Mesendoderm (in vitro differentiated cells): ENCODE measurements around the gene ACTG1.

Experiments
- DNase-seq: peaks from one replicate; pipeline ENCODE4 v3.0.0; 2013
- H2AK5ac ChIP-seq: 2 replicates; pipeline ENCODE4 v1.6.1; 2013; ENCODE audit warnings: low read length, inconsistent platforms
- H2BK120ac ChIP-seq: 2 replicates; pipeline ENCODE4 v1.6.1; 2013; ENCODE audit warnings: low read depth, mild to moderate bottlenecking, low read length, moderate library complexity, mixed read lengths
- H2BK15ac ChIP-seq: replicated peaks from 2 replicates; pipeline ENCODE4 v1.6.1; 2013; ENCODE audit warnings: low read depth, mild to moderate bottlenecking, moderate library complexity
- H2BK5ac ChIP-seq: 2 replicates; pipeline ENCODE4 v1.6.1; 2013; ENCODE audit warnings: low read length, inconsistent platforms
- H3K18ac ChIP-seq: 2 replicates; pipeline ENCODE4 v1.6.1; 2013; ENCODE audit warnings: mild to moderate bottlenecking, low read length, mixed read lengths
- H3K23ac ChIP-seq: one replicate; pipeline ENCODE4 v1.6.1; 2013; ENCODE audit warnings: low read length
- H3K27ac ChIP-seq: 2 replicates; pipeline ENCODE4 v1.5.1; 2013; ENCODE audit warnings: low read depth, mild to moderate bottlenecking, inconsistent platforms, low read length, moderate library complexity
- H3K27me3 ChIP-seq: 2 replicates; pipeline ENCODE4 v1.6.1; 2013; ENCODE audit warnings: low read length, control low read depth, mild to moderate bottlenecking, inconsistent platforms; ENCODE audit not compliant: insufficient read depth, poor library complexity
- H3K36me3 ChIP-seq: 2 replicates; pipeline ENCODE4 v1.6.1; 2013; ENCODE audit warnings: low read length, inconsistent platforms; ENCODE audit not compliant: control insufficient read depth, insufficient read depth
- H3K4ac ChIP-seq: one replicate; pipeline ENCODE4 v1.6.1; 2013; ENCODE audit warnings: low read depth, mild to moderate bottlenecking, low read length, moderate library complexity
- H3K4me1 ChIP-seq: 2 replicates; pipeline ENCODE4 v1.6.1; 2013; ENCODE audit warnings: low read depth, low read length, inconsistent platforms; ENCODE audit not compliant: control insufficient read depth
- H3K4me2 ChIP-seq: 2 replicates; pipeline ENCODE4 v1.6.1; 2013; ENCODE audit warnings: low read length
- H3K4me3 ChIP-seq: 2 replicates; pipeline ENCODE4 v1.5.1; 2013; ENCODE audit warnings: mild to moderate bottlenecking, low read length
- H3K56ac ChIP-seq: one replicate; pipeline ENCODE4 v1.6.1; 2013; ENCODE audit warnings: low read length
- H3K79me1 ChIP-seq: 2 replicates; pipeline ENCODE4 v1.6.1; 2013; ENCODE audit warnings: low read length, inconsistent platforms
- H3K79me2 ChIP-seq: 2 replicates; pipeline ENCODE4 v1.6.1; 2013; ENCODE audit warnings: mild to moderate bottlenecking, low read length; ENCODE audit not compliant: control insufficient read depth, insufficient read depth
- H3K9ac ChIP-seq: 2 replicates; pipeline ENCODE4 v1.6.1; 2013; ENCODE audit warnings: low read length, inconsistent platforms
- H4K5ac ChIP-seq: one replicate; pipeline ENCODE4 v1.6.1; 2013; ENCODE audit warnings: low read length
- H4K8ac ChIP-seq: one replicate; pipeline ENCODE4 v1.6.1; 2013; ENCODE audit warnings: low read depth, mild to moderate bottlenecking, control low read depth, low read length, moderate library complexity
- WGBS: extraction: QIAGEN DNeasy Blood & Tissue Kit; methylation state at CpG from one replicate; pipeline ENCODE4 v1.1.7; 2013; ENCODE audit warnings: low lambda C conversion rate, missing lambda C conversion rate; ENCODE audit not compliant: insufficient coverage; ENCODE audit errors: extremely low coverage; 5-methylcytosine and 5-hydroxymethylcytosine counted together

The ACTG1 gene

GRCh38 chr17:81461607-81462500 lies 50.7 kb downstream of the ACTG1 start:
- Histone ChIP-seq H3K4me1 (no peaks in the 10 kb centered on the region), H2BK15ac (no peak overlapping the region), H3K79me1 (no peaks in the 10 kb centered on the region), H2AK5ac (no peak overlapping the region), H3K36me3 (no peaks in the 10 kb centered on the region), H3K4ac (no peak overlapping the region), H3K56ac (no peak overlapping the region), H3K23ac (no peak overlapping the region), H3K27ac (no peak overlapping the region), H3K79me2 (no peaks in the 10 kb centered on the region), H4K5ac (no peak overlapping the region), H3K4me3 (no peak overlapping the region), H2BK5ac (no peak overlapping the region), H3K4me2 (no peak overlapping the region), H2BK120ac (no peak overlapping the region), H3K9ac (no peak overlapping the region), H3K27me3 (no peaks in the 10 kb centered on the region), H4K8ac (no peak overlapping the region), H3K18ac (no peak overlapping the region)
- no peak for DNase-seq
- WGBS, result no CpG with 5 or more reads among the region's 50 CpGs

DNA sequence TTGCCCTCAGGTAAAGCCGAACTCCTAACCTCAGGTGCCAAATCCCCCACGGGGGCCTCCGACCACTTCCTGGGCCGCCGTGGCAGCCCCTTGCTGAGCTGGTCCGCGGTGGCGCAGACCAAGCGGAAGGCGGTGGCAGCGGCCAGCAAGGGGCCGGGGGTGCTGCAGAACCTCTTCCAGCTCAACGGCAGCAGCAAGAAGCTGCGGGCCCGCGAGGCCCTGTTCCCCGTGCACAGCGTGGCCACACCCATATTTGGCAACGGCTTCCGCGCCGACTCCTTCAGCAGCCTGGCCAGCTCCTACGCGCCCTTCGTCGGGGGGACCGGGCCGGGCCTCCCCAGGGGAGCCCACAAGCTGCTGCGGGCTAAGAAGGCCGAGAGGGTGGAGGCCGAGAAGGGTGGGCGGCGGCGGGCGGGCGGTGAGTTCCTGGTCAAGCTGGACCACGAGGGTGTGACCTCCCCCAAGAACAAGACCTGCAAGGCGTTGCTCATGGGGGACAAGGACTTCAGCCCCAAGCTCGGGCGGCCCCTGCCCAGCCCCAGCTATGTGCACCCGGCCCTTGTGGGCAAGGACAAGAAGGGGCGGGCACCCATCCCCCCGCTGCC lies 51.6 kb downstream of the ACTG1 start:
- no peaks in the 10 kb centered on the region for H3K27me3 ChIP-seq

More for the DNA sequence above, 51.6 kb downstream of the ACTG1 start:
- no peak overlapping the region for H3K9ac ChIP-seq
- H3K4me1 ChIP-seq, result peaks cover 1% of the 10 kb centered on the region
- H3K79me1 ChIP-seq, result no peaks in the 10 kb centered on the region
- H3K27ac ChIP-seq, result no peak overlapping the region
- no peak overlapping the region for H3K18ac ChIP-seq
- no peak overlapping the region for H2BK5ac ChIP-seq
- H2BK15ac ChIP-seq, result no peak overlapping the region
- no peak overlapping the region for H3K4me3 ChIP-seq
- no peak overlapping the region for H2AK5ac ChIP-seq
- DNase-seq, result no peak
- no peak overlapping the region for H3K23ac ChIP-seq
- H3K4me2 ChIP-seq, result no peak overlapping the region
- no peak overlapping the region for H3K4ac ChIP-seq
- whole genome bisulfite sequencing, result no CpG with 5 or more reads among the region's 43 CpGs
- no peak overlapping the region for H3K56ac ChIP-seq
- no peaks in the 10 kb centered on the region for H3K79me2 ChIP-seq
- no peak overlapping the region for H2BK120ac ChIP-seq
- H3K36me3 ChIP-seq, result no peaks in the 10 kb centered on the region
- no peak overlapping the region for H4K8ac ChIP-seq
- H4K5ac ChIP-seq, result no peak overlapping the region
